WTC11 (cell line): ENCODE data around the gene TIMM10. TPM values are rescaled to one million over a fixed set of nuclear protein-coding genes. Genes with fewer than 3 reads are reported as not detected.

ENCODE experiments used
- ATAC-seq: fragments of 200-7000 bp; cut with Tn5 transposase; 2 replicates; pipeline ENCODE4 v1.10.0; 2021; ENCODE audit warnings: mild to moderate bottlenecking, moderate library complexity
- CTCF ChIA-PET: fragments of 300-600 bp; sonication (Branson Sonifier 250); formaldehyde crosslinking; loops from one replicate; lab custom pipeline; 2021; ENCODE audit warnings: antibody characterized with exemption; lab: Charles Lee
- POLR2A ChIA-PET: fragments of 350-600 bp; sonication (Branson Sonifier 250); formaldehyde crosslinking; loops from one replicate; lab custom pipeline; 2021; ENCODE audit warnings: antibody characterized with exemption; lab: Charles Lee
- DNase-seq: peaks from one replicate; pipeline ENCODE4 v3.0.0; 2021; ENCODE audit warnings: low spot score
- H3K27ac Mint-ChIP-seq: 2 replicates; pipeline ENCODE4 v1.8.0; 2021; ENCODE audit warnings: mixed read lengths
- H3K27me3 Mint-ChIP-seq: 2 replicates; pipeline ENCODE4 v1.8.0; 2021; ENCODE audit warnings: low read depth, mild to moderate bottlenecking, moderate library complexity, mixed read lengths
- H3K36me3 Mint-ChIP-seq: 2 replicates; pipeline ENCODE4 v1.8.0; 2021; ENCODE audit warnings: mixed read lengths
- H3K4me1 Mint-ChIP-seq: 2 replicates; pipeline ENCODE4 v1.8.0; 2022; ENCODE audit warnings: mixed read lengths
- H3K4me3 Mint-ChIP-seq: 2 replicates; pipeline ENCODE4 v1.8.0; 2021; ENCODE audit warnings: mild to moderate bottlenecking, moderate library complexity, mixed read lengths
- H3K9me3 Mint-ChIP-seq: 2 replicates; pipeline ENCODE4 v1.8.0; 2021; ENCODE audit warnings: mixed read lengths
- ATF6 ChIP-seq: sonication (generic); formaldehyde crosslinking; IDR thresholded peaks from 2 replicates; pipeline ENCODE4 v1.8.1; 2023; ENCODE audit warnings: mild to moderate bottlenecking, missing genetic modification reagents
- CREM ChIP-seq: sonication (generic); formaldehyde crosslinking; IDR thresholded peaks from 2 replicates; pipeline ENCODE4 v1.8.1; 2022; ENCODE audit warnings: mild to moderate bottlenecking, missing genetic modification reagents, moderate library complexity
- CTCF ChIP-seq: fragments of 200-600 bp; IDR thresholded peaks from 2 replicates; pipeline ENCODE4 v1.8.0; 2022; ENCODE audit warnings: antibody characterized with exemption
- FOXJ3 ChIP-seq: sonication (generic); formaldehyde crosslinking; IDR thresholded peaks from 2 replicates; pipeline ENCODE4 v1.9.0; 2021; ENCODE audit warnings: missing genetic modification reagents, mild to moderate bottlenecking, borderline replicate concordance
- GABPB1 ChIP-seq: sonication (generic); formaldehyde crosslinking; IDR thresholded peaks from 2 replicates; pipeline ENCODE4 v1.8.1; 2023; ENCODE audit warnings: mild to moderate bottlenecking, missing genetic modification reagents
- GRHL2 ChIP-seq: fragments of 250-450 bp; sonication (Bioruptor Pico); IDR thresholded peaks from 2 replicates; pipeline ENCODE4 v1.8.0; 2022; ENCODE audit warnings: mild to moderate bottlenecking, moderate library complexity; ENCODE audit not compliant: insufficient replicate concordance, severe bottlenecking
- GTF2I ChIP-seq: fragments of 250-450 bp; sonication (Bioruptor Pico); conservative IDR thresholded peaks from 2 replicates; pipeline ENCODE4 v1.4.0; 2021; ENCODE audit warnings: mild to moderate bottlenecking
- HMGA2 ChIP-seq: fragments of 250-450 bp; sonication (Bioruptor Pico); IDR thresholded peaks from 2 replicates; pipeline ENCODE4 v1.4.0; 2021; ENCODE audit warnings: mild to moderate bottlenecking, moderate library complexity
- IRF2 ChIP-seq: sonication (generic); formaldehyde crosslinking; IDR thresholded peaks from 2 replicates; pipeline ENCODE4 v1.8.0; 2022; ENCODE audit warnings: low read depth, missing genetic modification reagents, borderline replicate concordance
- JAZF1 ChIP-seq: fragments of 250-450 bp; sonication (Bioruptor Pico); IDR thresholded peaks from 2 replicates; pipeline ENCODE4 v1.9.0; 2021; ENCODE audit warnings: moderate library complexity, mild to moderate bottlenecking, inconsistent platforms
- JUN ChIP-seq: sonication (generic); formaldehyde crosslinking; IDR thresholded peaks from 2 replicates; pipeline ENCODE4 v1.8.0; 2023; ENCODE audit warnings: mild to moderate bottlenecking, missing genetic modification reagents
- KAT7 ChIP-seq: sonication (generic); formaldehyde crosslinking; IDR thresholded peaks from 2 replicates; pipeline ENCODE4 v1.8.1; 2023; ENCODE audit warnings: missing genetic modification reagents, mild to moderate bottlenecking, borderline replicate concordance
- MAX ChIP-seq: sonication (generic); formaldehyde crosslinking; IDR thresholded peaks from 2 replicates; pipeline ENCODE4 v1.8.0; 2022; ENCODE audit warnings: mild to moderate bottlenecking, missing genetic modification reagents
- NFYB ChIP-seq: sonication (generic); formaldehyde crosslinking; conservative IDR thresholded peaks from 2 replicates; pipeline ENCODE4 v1.8.0; 2022; ENCODE audit warnings: low read depth, missing genetic modification reagents
- OVOL2 ChIP-seq: fragments of 250-450 bp; sonication (Bioruptor Pico); IDR thresholded peaks from 2 replicates; pipeline ENCODE4 v1.9.0; 2021; ENCODE audit warnings: mild to moderate bottlenecking, borderline replicate concordance
- RORB ChIP-seq: fragments of 250-450 bp; sonication (Bioruptor Pico); IDR thresholded peaks from 2 replicates; pipeline ENCODE4 v1.9.0; 2021; ENCODE audit warnings: mild to moderate bottlenecking
- SOX15 ChIP-seq: fragments of 250-450 bp; sonication (Bioruptor Pico); IDR thresholded peaks from 2 replicates; pipeline ENCODE4 v1.9.0; 2021; ENCODE audit warnings: mild to moderate bottlenecking
- SP1 ChIP-seq: sonication (generic); formaldehyde crosslinking; conservative IDR thresholded peaks from 2 replicates; pipeline ENCODE4 v1.8.1; 2022; ENCODE audit warnings: missing genetic modification reagents
- STAT6 ChIP-seq: sonication (generic); formaldehyde crosslinking; conservative IDR thresholded peaks from 2 replicates; pipeline ENCODE4 v1.8.1; 2023; ENCODE audit warnings: mild to moderate bottlenecking, low read depth, missing genetic modification reagents, moderate library complexity
- ZNF138 ChIP-seq: sonication (generic); formaldehyde crosslinking; conservative IDR thresholded peaks from 2 replicates; pipeline ENCODE4 v1.8.1; 2022; ENCODE audit warnings: mild to moderate bottlenecking, moderate library complexity, missing genetic modification reagents
- ZNF232 ChIP-seq: sonication (generic); formaldehyde crosslinking; IDR thresholded peaks from 2 replicates; pipeline ENCODE4 v1.8.0; 2022; ENCODE audit warnings: mild to moderate bottlenecking, missing genetic modification reagents
- ZNF263 ChIP-seq: sonication (generic); formaldehyde crosslinking; IDR thresholded peaks from 2 replicates; pipeline ENCODE4 v1.8.1; 2022; ENCODE audit warnings: low read depth, mild to moderate bottlenecking, moderate library complexity, missing genetic modification reagents
- ZNF317 ChIP-seq: sonication (generic); formaldehyde crosslinking; IDR thresholded peaks from 2 replicates; pipeline ENCODE4 v1.8.1; 2023; ENCODE audit warnings: low read depth, mild to moderate bottlenecking, moderate library complexity, missing genetic modification reagents, borderline replicate concordance
- ZNF416 ChIP-seq: fragments of 250-450 bp; sonication (Bioruptor Pico); IDR thresholded peaks from 2 replicates; pipeline ENCODE4 v1.9.0; 2021; ENCODE audit warnings: mild to moderate bottlenecking, inconsistent platforms
- total RNA-seq: library from RNA; stranded (reverse); gene quantifications from 3 replicates; pipeline ENCODE4 v1.2.3, GENCODE V29; 2021

TIMM10 gene
- total RNA-seq, 1 experiment from 2014 or later = 92.8 TPM

GRCh38 chr11:57568330-57568766, 37.8 kb upstream of the TIMM10 start:
- DNase-seq (no peak), ATAC-seq (peak; percentile 16)
- peaks cover 28% of the 10 kb centered on the region for H3K4me1 Mint-ChIP-seq
- peak overlapping the region; percentile 95 for H3K4me3 Mint-ChIP-seq
- POLR2A ChIA-PET = interaction anchor here (1.0 to 4.6 kb wide), 9 partner anchors 21 to 101 kb away, joined by 3 to 43 read pairs (median 5); partner anchors contain the start of genes SERPING1 and YPEL4
- no peaks in the 10 kb centered on the region for H3K9me3 Mint-ChIP-seq
- CTCF ChIA-PET = interaction anchor here (0.5 to 9.3 kb wide), 27 partner anchors 14 to 223 kb away, joined by 3 to 363 read pairs (median 4); partner anchors contain the start of genes RTN4RL2, SERPING1 and YPEL4
- TF ChIP-seq MAX (CRISPR knock-in tag) (peak; percentile 39; the same call in 1 of the 2 replicates), OVOL2 (no peak), GTF2I (peak; percentile 31), JAZF1 (CRISPR knock-in tag) (no peak), ZNF416 (CRISPR knock-in tag) (no peak), CTCF (peak; percentile 97), ZNF317 (0 out of 2 replicates have a peak, but pooled peaks have one; percentile 3), SOX15 (CRISPR knock-in tag) (no peak), SP1 (CRISPR knock-in tag) (0 out of 2 replicates have a peak, but pooled peaks have one; percentile 7)
- H3K27me3 Mint-ChIP-seq = peaks cover 7% of the 10 kb centered on the region
- H3K27ac Mint-ChIP-seq = peak overlapping the region; percentile 89
- no peaks in the 10 kb centered on the region for H3K36me3 Mint-ChIP-seq

- Mint-ChIP-seq H3K4me1 (peaks cover 28% of the 10 kb centered on the region), H3K36me3 (no peaks in the 10 kb centered on the region), H3K9me3 (no peaks in the 10 kb centered on the region), H3K27ac (peak within 1 kb of the TSS; percentile 89), H3K4me3 (peak within 1 kb of the TSS; percentile 95), H3K27me3 (peaks cover 7% of the 10 kb centered on the region)
- DNase-seq (peak; percentile 91), ATAC-seq (peak; percentile 82)
- ChIA-PET CTCF (interaction anchor here (0.5 to 9.3 kb wide), 36 partner anchors 9 to 222 kb away, joined by 3 to 363 read pairs (median 4); partner anchors contain the start of genes RTN4RL2, SERPING1 and YPEL4), POLR2A (interaction anchor here (0.7 to 4.6 kb wide), 10 partner anchors 21 to 100 kb away, joined by 3 to 43 read pairs (median 5); partner anchors contain the start of genes SERPING1 and YPEL4)
- TF ChIP-seq ATF6 (CRISPR knock-in tag) = no peak
- TF ChIP-seq NFYB (CRISPR knock-in tag) = no peak
- TF ChIP-seq HMGA2 (CRISPR knock-in tag) = no peak
- no peak for TF ChIP-seq CREM
- no peak for TF ChIP-seq JUN (CRISPR knock-in tag)
- no peak for TF ChIP-seq GRHL2
- TF ChIP-seq ZNF263 (CRISPR knock-in tag) = no peak
- TF ChIP-seq RORB (CRISPR knock-in tag) = no peak
- no peak for TF ChIP-seq IRF2 (CRISPR knock-in tag)
- no peak for TF ChIP-seq FOXJ3 (CRISPR knock-in tag)
- no peak for TF ChIP-seq ZNF138
- TF ChIP-seq OVOL2 = no peak
- no peak for TF ChIP-seq CTCF
- no peak for TF ChIP-seq ZNF232
- TF ChIP-seq GABPB1 (CRISPR knock-in tag) = no peak
- TF ChIP-seq KAT7 = peak; percentile 72; the same call in 1 of the 2 replicates
- TF ChIP-seq STAT6 (CRISPR knock-in tag) = no peak
Measured at GRCh38 chr11:57567515-57568329, 37.2 kb upstream of the TIMM10 start, which contains the start of gene UBE2L6. Gene UBE2L6, minus strand, starts transcription at chr11:57567672. Its CDS starts 61 bp downstream, at chr11:57567611.
